ENCODE results near the gene FITM1. TPM values are rescaled to one million over a fixed set of nuclear protein-coding genes. Genes with fewer than 3 reads are reported as not detected.

FITM1 gene
- total RNA-seq, 1 donor = not detected

- DNase-seq (ENCODE audit: low read depth) = no peak
- no peak overlapping the region for H3K4me3 ChIP-seq (ENCODE audit: low read depth, low read length)
- TF ChIP-seq, protein P1, sequence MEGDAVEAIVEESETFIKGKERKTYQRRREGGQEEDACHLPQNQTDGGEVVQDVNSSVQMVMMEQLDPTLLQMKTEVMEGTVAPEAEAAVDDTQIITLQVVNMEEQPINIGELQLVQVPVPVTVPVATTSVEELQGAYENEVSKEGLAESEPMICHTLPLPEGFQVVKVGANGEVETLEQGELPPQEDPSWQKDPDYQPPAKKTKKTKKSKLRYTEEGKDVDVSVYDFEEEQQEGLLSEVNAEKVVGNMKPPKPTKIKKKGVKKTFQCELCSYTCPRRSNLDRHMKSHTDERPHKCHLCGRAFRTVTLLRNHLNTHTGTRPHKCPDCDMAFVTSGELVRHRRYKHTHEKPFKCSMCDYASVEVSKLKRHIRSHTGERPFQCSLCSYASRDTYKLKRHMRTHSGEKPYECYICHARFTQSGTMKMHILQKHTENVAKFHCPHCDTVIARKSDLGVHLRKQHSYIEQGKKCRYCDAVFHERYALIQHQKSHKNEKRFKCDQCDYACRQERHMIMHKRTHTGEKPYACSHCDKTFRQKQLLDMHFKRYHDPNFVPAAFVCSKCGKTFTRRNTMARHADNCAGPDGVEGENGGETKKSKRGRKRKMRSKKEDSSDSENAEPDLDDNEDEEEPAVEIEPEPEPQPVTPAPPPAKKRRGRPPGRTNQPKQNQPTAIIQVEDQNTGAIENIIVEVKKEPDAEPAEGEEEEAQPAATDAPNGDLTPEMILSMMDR (IDR thresholded peaks at IDR 0.05; ENCODE audit: insufficient read depth, low read depth, low read length) = no peak
Observed at GRCh38 chr14:24159777-24160498, 29.5 kb downstream of the FITM1 start.

DNA sequence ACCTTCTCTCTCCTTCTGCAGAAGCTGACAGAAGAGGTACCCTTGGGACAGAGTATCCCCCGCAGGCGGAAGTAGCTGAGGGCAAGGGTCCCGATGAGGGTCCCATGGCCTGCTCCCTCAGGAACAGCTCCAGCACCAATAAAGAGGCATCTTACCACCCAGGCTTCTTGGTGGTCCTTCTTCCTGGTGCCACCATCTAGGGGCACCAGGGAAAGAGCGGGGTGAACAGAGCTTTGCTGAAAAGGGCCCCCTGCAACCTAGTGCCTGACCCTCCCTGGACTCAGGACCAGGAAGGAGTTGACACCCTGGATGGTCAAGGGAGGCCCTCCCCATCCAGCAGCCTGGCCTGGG is 30.0 kb downstream of the FITM1 start:
- TF ChIP-seq, protein P1 (IDR thresholded peaks at IDR 0.05; ENCODE audit: insufficient read depth, low read depth, low read length) = no peak

DNA sequence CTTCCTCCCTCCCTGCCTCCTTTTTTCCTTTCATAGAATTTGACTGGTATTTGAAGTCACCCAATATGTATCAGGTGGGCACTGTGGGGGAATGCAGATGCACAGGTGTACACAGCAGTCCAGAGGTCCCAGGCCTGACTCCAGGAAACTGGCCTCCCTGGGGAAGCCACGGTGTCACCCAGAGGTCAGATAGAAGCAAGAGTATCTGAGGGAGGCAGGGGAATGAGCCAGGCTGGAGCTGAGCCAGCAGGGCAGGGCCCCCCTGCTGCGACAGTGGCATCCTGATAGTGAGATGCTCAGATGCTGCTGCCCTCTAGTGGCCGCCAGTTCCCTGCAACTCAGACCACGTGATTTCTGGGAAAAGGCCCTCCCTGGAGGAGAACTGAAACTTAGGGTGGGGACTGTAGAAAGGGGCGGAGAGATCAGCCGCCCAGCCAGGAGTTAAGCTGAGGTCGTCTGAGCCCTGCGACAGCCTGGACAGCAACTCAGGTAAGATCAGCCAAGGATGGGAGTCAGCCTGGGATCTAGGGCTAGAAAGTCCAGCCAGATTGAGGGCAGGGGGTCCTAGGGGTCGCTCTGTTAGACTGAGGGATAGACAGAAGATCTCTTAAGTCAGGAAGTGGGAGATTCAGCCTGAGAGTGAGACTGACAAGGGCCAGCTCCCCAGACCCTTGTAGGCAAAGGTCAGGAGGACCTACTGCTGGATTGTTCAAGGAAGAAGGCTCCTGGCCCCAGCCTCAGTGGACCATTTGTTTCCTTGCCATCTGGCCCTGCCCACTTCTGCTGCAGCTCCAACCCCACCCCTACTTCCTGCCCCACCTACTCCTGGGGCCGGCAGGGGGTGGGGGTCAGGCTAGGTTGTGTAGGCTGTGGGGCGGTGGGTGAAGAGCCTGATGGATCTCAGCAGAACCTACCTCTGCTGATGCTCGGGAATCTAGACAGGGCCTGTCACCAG is 30.7 kb downstream of the FITM1 start, which contains the start of gene IRF9:
IRF9 (plus strand) TSS at position 416 of the 955 bp plus-strand sequence. CDS start 880 bp downstream, outside the sequence.
- peak within 1 kb of the TSS; percentile 84 for H3K4me3 ChIP-seq (ENCODE audit: low read depth, low read length)
- TF ChIP-seq, protein P1 (IDR thresholded peaks at IDR 0.05; ENCODE audit: insufficient read depth, low read depth, low read length) = peak; percentile 88
- peak; percentile 95 for DNase-seq (ENCODE audit: low read depth)

More for the DNA sequence above, 30.0 kb downstream of the FITM1 start:
- no peak overlapping the region for H3K4me3 ChIP-seq (ENCODE audit: low read depth, low read length)
- no peak for DNase-seq (ENCODE audit: low read depth)

DNA sequence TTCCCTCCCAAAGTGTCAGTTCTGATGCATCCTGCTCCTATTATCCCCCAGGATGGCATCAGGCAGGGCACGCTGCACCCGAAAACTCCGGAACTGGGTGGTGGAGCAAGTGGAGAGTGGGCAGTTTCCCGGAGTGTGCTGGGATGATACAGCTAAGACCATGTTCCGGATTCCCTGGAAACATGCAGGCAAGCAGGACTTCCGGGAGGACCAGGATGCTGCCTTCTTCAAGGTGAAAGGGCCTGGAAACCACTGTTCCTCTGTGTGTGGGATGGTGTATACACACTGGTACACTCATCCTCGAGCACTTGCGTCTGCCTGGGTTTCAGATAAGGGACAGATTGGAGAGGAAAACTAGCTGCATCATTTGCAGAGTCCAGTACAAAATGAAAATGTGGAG is 31.6 kb downstream of the FITM1 start:
- peak overlapping the region; percentile 84 for H3K4me3 ChIP-seq (ENCODE audit: low read depth, low read length)
- peak; percentile 35 for DNase-seq (ENCODE audit: low read depth)
- TF ChIP-seq, protein P1 (IDR thresholded peaks at IDR 0.05; ENCODE audit: insufficient read depth, low read depth, low read length) = no peak

- DNase-seq (ENCODE audit: low read depth) = no peak
- TF ChIP-seq, protein P1 (IDR thresholded peaks at IDR 0.05; ENCODE audit: insufficient read depth, low read depth, low read length) = no peak
- H3K4me3 ChIP-seq (ENCODE audit: low read depth, low read length) = no peak overlapping the region
Observed at GRCh38 chr14:24164518-24164991, 34.1 kb downstream of the FITM1 start.

DNA sequence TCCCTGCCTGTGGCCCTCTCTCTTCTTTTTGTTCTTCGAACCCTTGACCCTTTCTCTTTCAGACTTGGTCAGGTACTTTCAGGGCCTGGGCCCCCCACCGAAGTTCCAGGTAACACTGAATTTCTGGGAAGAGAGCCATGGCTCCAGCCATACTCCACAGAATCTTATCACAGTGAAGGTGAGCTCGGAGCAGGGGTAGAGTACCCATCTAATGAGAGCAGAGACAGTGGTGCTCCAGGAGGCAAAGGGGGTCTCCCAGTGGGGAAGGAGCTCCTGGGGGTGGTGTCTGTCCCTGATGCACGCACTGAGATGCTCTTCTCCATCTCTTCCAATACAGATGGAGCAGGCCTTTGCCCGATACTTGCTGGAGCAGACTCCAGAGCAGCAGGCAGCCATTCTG is 35.3 kb downstream of the FITM1 start:
- no peak overlapping the region for H3K4me3 ChIP-seq (ENCODE audit: low read depth, low read length)
- DNase-seq (ENCODE audit: low read depth) = no peak
- TF ChIP-seq, protein P1 (IDR thresholded peaks at IDR 0.05; ENCODE audit: insufficient read depth, low read depth, low read length) = no peak
